ENCODE data around the gene NPAS1. TPM values are rescaled to one million over a fixed set of nuclear protein-coding genes. Genes with fewer than 3 reads are reported as not detected.

The NPAS1 gene
- polyA plus RNA-seq, 1 donor (not counting 4 experiments of a cell fraction or from before 2014, with no cell fraction given): 0.42 TPM

GRCh38 chr19:47047272-47047762 is 27.7 kb downstream of the NPAS1 start:
- Histone ChIP-seq H3K4me3 (ENCODE audit: control insufficient read depth in 2 of 3, extremely low read depth in 1 of 3, insufficient read depth in 2 of 3, low read depth in 1 of 3, low read length in 3 of 3) (peak overlapping the region; percentile 67 to 90 (median 76)), H3K36me3 (ENCODE audit: control insufficient read depth in 2 of 2, extremely low read depth in 1 of 2, insufficient read depth in 2 of 2, low read length in 2 of 2) (no peaks in the 10 kb centered on the region), H3K27me3 (ENCODE audit: control insufficient read depth, extremely low read depth, insufficient read depth, low read length) (no peaks in the 10 kb centered on the region), H3K9ac (ENCODE audit: control insufficient read depth, extremely low read depth, insufficient read depth, low read length) (no peak overlapping the region), H3K27ac (ENCODE audit: control insufficient read depth, insufficient read depth, low read length) (no peak overlapping the region), H3K9me3 (ENCODE audit: control insufficient read depth, low read depth, low read length) (no peaks in the 10 kb centered on the region), H3K9me1 (ENCODE audit: control insufficient read depth, extremely low read depth, insufficient read depth, low read length) (no peaks in the 10 kb centered on the region), H2AFZ (ENCODE audit: control insufficient read depth, low read length) (no peak overlapping the region), H3K4me2 (ENCODE audit: control insufficient read depth, extremely low read depth, insufficient read depth, low read depth, low read length) (peak overlapping the region; percentile 80), H3K4me1 (ENCODE audit: control insufficient read depth, extremely low read depth, insufficient read depth, low read length) (peaks cover 4% of the 10 kb centered on the region), H3K79me2 (ENCODE audit: control insufficient read depth, insufficient read depth, low read length) (no peaks in the 10 kb centered on the region), H4K20me1 (ENCODE audit: control insufficient read depth, extremely low read depth, insufficient read depth, low read length) (no peaks in the 10 kb centered on the region)
- dilution Hi-C loops (cut with MboI; ENCODE audit: extremely low pct_ligation_motif_present, low sequenced_read_pairs): no loop called here
- no peak for FAIRE-seq
- DNase-seq (ENCODE audit: low read depth, low spot score): no peak
- no peak for TF ChIP-seq EZH2 (IDR thresholded peaks at IDR 0.05; ENCODE audit: low read length)
- TF ChIP-seq CTCF (optimal IDR thresholded peaks at IDR 0.05 in 1 of 3, IDR thresholded peaks at IDR 0.05 in 1 of 3, conservative IDR thresholded peaks at IDR 0.05 in 1 of 3; ENCODE audit: extremely low read depth in 1 of 3, insufficient read depth in 2 of 3, low read length in 3 of 3): no peak

GRCh38 chr19:47047763-47048405 is 28.2 kb downstream of the NPAS1 start:
- FAIRE-seq (peak; percentile 67), DNase-seq (ENCODE audit: low read depth, low spot score) (peak; percentile 55)
- peak overlapping the region; percentile 90 for H2AFZ ChIP-seq (ENCODE audit: control insufficient read depth, low read length)
- no peaks in the 10 kb centered on the region for H4K20me1 ChIP-seq (ENCODE audit: control insufficient read depth, extremely low read depth, insufficient read depth, low read length)
- peak overlapping the region; percentile 80 for H3K4me2 ChIP-seq (ENCODE audit: control insufficient read depth, extremely low read depth, insufficient read depth, low read depth, low read length)
- H3K4me3 ChIP-seq (ENCODE audit: control insufficient read depth in 2 of 3, extremely low read depth in 1 of 3, insufficient read depth in 2 of 3, low read depth in 1 of 3, low read length in 3 of 3): peak overlapping the region; percentile 67 to 90 (median 76)
- no peaks in the 10 kb centered on the region for H3K27me3 ChIP-seq (ENCODE audit: control insufficient read depth, extremely low read depth, insufficient read depth, low read length)
- peaks cover 4% of the 10 kb centered on the region for H3K4me1 ChIP-seq (ENCODE audit: control insufficient read depth, extremely low read depth, insufficient read depth, low read length)
- no peaks in the 10 kb centered on the region for H3K36me3 ChIP-seq (ENCODE audit: control insufficient read depth in 2 of 2, extremely low read depth in 1 of 2, insufficient read depth in 2 of 2, low read length in 2 of 2)
- no peak for TF ChIP-seq CTCF (optimal IDR thresholded peaks at IDR 0.05 in 1 of 3, IDR thresholded peaks at IDR 0.05 in 1 of 3, conservative IDR thresholded peaks at IDR 0.05 in 1 of 3; ENCODE audit: extremely low read depth in 1 of 3, insufficient read depth in 2 of 3, low read length in 3 of 3)
- no peak for TF ChIP-seq EZH2 (IDR thresholded peaks at IDR 0.05; ENCODE audit: low read length)
- H3K9me1 ChIP-seq (ENCODE audit: control insufficient read depth, extremely low read depth, insufficient read depth, low read length): no peaks in the 10 kb centered on the region
- H3K27ac ChIP-seq (ENCODE audit: control insufficient read depth, insufficient read depth, low read length): no peak overlapping the region
- dilution Hi-C loops (cut with MboI; ENCODE audit: extremely low pct_ligation_motif_present, low sequenced_read_pairs): no loop called here
- H3K79me2 ChIP-seq (ENCODE audit: control insufficient read depth, insufficient read depth, low read length): no peaks in the 10 kb centered on the region
- H3K9me3 ChIP-seq (ENCODE audit: control insufficient read depth, low read depth, low read length): no peaks in the 10 kb centered on the region
- peak overlapping the region; percentile 42 for H3K9ac ChIP-seq (ENCODE audit: control insufficient read depth, extremely low read depth, insufficient read depth, low read length)
